Measurements from ENCODE around the gene PEX5L.

Gene PEX5L

GRCh38 chr3:179865861-179866505, 170.8 kb downstream of the PEX5L start:
- Histone ChIP-seq H3K9me3 (ENCODE audit: low read length) (no peaks in the 10 kb centered on the region), H3K36me3 (ENCODE audit: insufficient read depth, low read length) (no peaks in the 10 kb centered on the region), H3K9ac (ENCODE audit: low read length) (no peak overlapping the region), H3K4me3 (ENCODE audit: low read depth in 1 of 2, low read length in 2 of 2) (no peak overlapping the region), H3K27ac (ENCODE audit: low read depth, low read length) (no peak overlapping the region), H3K4me1 (ENCODE audit: insufficient read depth, low read length) (no peaks in the 10 kb centered on the region), H3K27me3 (ENCODE audit: control insufficient read depth in 1 of 2, insufficient read depth in 2 of 2, low read length in 2 of 2) (no peaks in the 10 kb centered on the region)

- H3K4me1 ChIP-seq (ENCODE audit: insufficient read depth, low read length): no peaks in the 10 kb centered on the region
- no peak overlapping the region for H3K9ac ChIP-seq (ENCODE audit: low read length)
- H3K27ac ChIP-seq (ENCODE audit: low read depth, low read length): no peak overlapping the region
- H3K36me3 ChIP-seq (ENCODE audit: insufficient read depth, low read length): no peaks in the 10 kb centered on the region
- H3K4me3 ChIP-seq (ENCODE audit: low read depth in 1 of 2, low read length in 2 of 2): no peak overlapping the region
- no peaks in the 10 kb centered on the region for H3K27me3 ChIP-seq (ENCODE audit: control insufficient read depth in 1 of 2, insufficient read depth in 2 of 2, low read length in 2 of 2)
- no peaks in the 10 kb centered on the region for H3K9me3 ChIP-seq (ENCODE audit: low read length)
These were observed 174.8 kb downstream of the PEX5L start for GRCh38 chr3:179861953-179862352.

GRCh38 chr3:179861292-179861691, 175.4 kb downstream of the PEX5L start:
- Histone ChIP-seq H3K4me3 (ENCODE audit: low read depth in 1 of 2, low read length in 2 of 2) (no peak overlapping the region), H3K4me1 (ENCODE audit: insufficient read depth, low read length) (no peaks in the 10 kb centered on the region), H3K27ac (ENCODE audit: low read depth, low read length) (no peak overlapping the region), H3K36me3 (ENCODE audit: insufficient read depth, low read length) (no peaks in the 10 kb centered on the region), H3K9ac (ENCODE audit: low read length) (no peak overlapping the region), H3K9me3 (ENCODE audit: low read length) (no peaks in the 10 kb centered on the region), H3K27me3 (ENCODE audit: control insufficient read depth in 1 of 2, insufficient read depth in 2 of 2, low read length in 2 of 2) (no peaks in the 10 kb centered on the region)

GRCh38 chr3:179860275-179861107, 176.2 kb downstream of the PEX5L start:
- Histone ChIP-seq H3K9ac (ENCODE audit: low read length) (no peak overlapping the region), H3K9me3 (ENCODE audit: low read length) (no peaks in the 10 kb centered on the region), H3K4me3 (ENCODE audit: low read depth in 1 of 2, low read length in 2 of 2) (no peak overlapping the region), H3K27ac (ENCODE audit: low read depth, low read length) (no peak overlapping the region), H3K4me1 (ENCODE audit: insufficient read depth, low read length) (no peaks in the 10 kb centered on the region), H3K27me3 (ENCODE audit: control insufficient read depth in 1 of 2, insufficient read depth in 2 of 2, low read length in 2 of 2) (no peaks in the 10 kb centered on the region), H3K36me3 (ENCODE audit: insufficient read depth, low read length) (no peaks in the 10 kb centered on the region)

GRCh38 chr3:179853176-179853575, 183.6 kb downstream of the PEX5L start:
- no peaks in the 10 kb centered on the region for H3K4me1 ChIP-seq (ENCODE audit: insufficient read depth, low read length)
- H3K27ac ChIP-seq (ENCODE audit: low read depth, low read length): no peak overlapping the region
- H3K27me3 ChIP-seq (ENCODE audit: control insufficient read depth in 1 of 2, insufficient read depth in 2 of 2, low read length in 2 of 2): no peaks in the 10 kb centered on the region
- no peaks in the 10 kb centered on the region for H3K9me3 ChIP-seq (ENCODE audit: low read length)
- H3K36me3 ChIP-seq (ENCODE audit: insufficient read depth, low read length): no peaks in the 10 kb centered on the region
- no peak overlapping the region for H3K9ac ChIP-seq (ENCODE audit: low read length)
- no peak overlapping the region for H3K4me3 ChIP-seq (ENCODE audit: low read depth in 1 of 2, low read length in 2 of 2)

GRCh38 chr3:179852142-179852905, 184.4 kb downstream of the PEX5L start:
- Histone ChIP-seq H3K4me3 (ENCODE audit: low read depth in 1 of 2, low read length in 2 of 2) (no peak overlapping the region), H3K27me3 (ENCODE audit: control insufficient read depth in 1 of 2, insufficient read depth in 2 of 2, low read length in 2 of 2) (no peaks in the 10 kb centered on the region), H3K27ac (ENCODE audit: low read depth, low read length) (no peak overlapping the region), H3K4me1 (ENCODE audit: insufficient read depth, low read length) (no peaks in the 10 kb centered on the region), H3K9ac (ENCODE audit: low read length) (no peak overlapping the region), H3K9me3 (ENCODE audit: low read length) (no peaks in the 10 kb centered on the region), H3K36me3 (ENCODE audit: insufficient read depth, low read length) (no peaks in the 10 kb centered on the region)

GRCh38 chr3:179848711-179849110, 188.0 kb downstream of the PEX5L start:
- Histone ChIP-seq H3K9me3 (ENCODE audit: low read length) (no peaks in the 10 kb centered on the region), H3K9ac (ENCODE audit: low read length) (no peak overlapping the region), H3K4me1 (ENCODE audit: insufficient read depth, low read length) (no peaks in the 10 kb centered on the region), H3K4me3 (ENCODE audit: low read depth in 1 of 2, low read length in 2 of 2) (no peak overlapping the region), H3K27me3 (ENCODE audit: control insufficient read depth in 1 of 2, insufficient read depth in 2 of 2, low read length in 2 of 2) (no peaks in the 10 kb centered on the region), H3K36me3 (ENCODE audit: insufficient read depth, low read length) (no peaks in the 10 kb centered on the region), H3K27ac (ENCODE audit: low read depth, low read length) (no peak overlapping the region)

- H3K9ac ChIP-seq (ENCODE audit: low read length): no peak overlapping the region
- H3K9me3 ChIP-seq (ENCODE audit: low read length): no peaks in the 10 kb centered on the region
- H3K27ac ChIP-seq (ENCODE audit: low read depth, low read length): no peak overlapping the region
- H3K36me3 ChIP-seq (ENCODE audit: insufficient read depth, low read length): no peaks in the 10 kb centered on the region
- H3K27me3 ChIP-seq (ENCODE audit: control insufficient read depth in 1 of 2, insufficient read depth in 2 of 2, low read length in 2 of 2): peaks cover 0 to 3% of the 10 kb centered on the region in 2 donors
- no peak overlapping the region for H3K4me3 ChIP-seq (ENCODE audit: low read depth in 1 of 2, low read length in 2 of 2)
- no peaks in the 10 kb centered on the region for H3K4me1 ChIP-seq (ENCODE audit: insufficient read depth, low read length)
These were observed 194.7 kb downstream of the PEX5L start for GRCh38 chr3:179842061-179842460.

- Histone ChIP-seq H3K9me3 (ENCODE audit: low read length) (no peaks in the 10 kb centered on the region), H3K9ac (ENCODE audit: low read length) (no peak overlapping the region), H3K4me1 (ENCODE audit: insufficient read depth, low read length) (no peaks in the 10 kb centered on the region), H3K27ac (ENCODE audit: low read depth, low read length) (no peak overlapping the region), H3K27me3 (ENCODE audit: control insufficient read depth in 1 of 2, insufficient read depth in 2 of 2, low read length in 2 of 2) (peaks cover 0 to 3% of the 10 kb centered on the region in 2 donors), H3K4me3 (ENCODE audit: low read depth in 1 of 2, low read length in 2 of 2) (no peak overlapping the region), H3K36me3 (ENCODE audit: insufficient read depth, low read length) (no peaks in the 10 kb centered on the region)
These were observed 195.8 kb downstream of the PEX5L start for GRCh38 chr3:179840985-179841384.

GRCh38 chr3:179837374-179837773, 199.4 kb downstream of the PEX5L start:
- no peaks in the 10 kb centered on the region for H3K36me3 ChIP-seq (ENCODE audit: insufficient read depth, low read length)
- no peaks in the 10 kb centered on the region for H3K4me1 ChIP-seq (ENCODE audit: insufficient read depth, low read length)
- H3K27me3 ChIP-seq (ENCODE audit: control insufficient read depth in 1 of 2, insufficient read depth in 2 of 2, low read length in 2 of 2): peaks cover 0 to 3% of the 10 kb centered on the region in 2 donors

GRCh38 chr3:179833294-179833693, 203.4 kb downstream of the PEX5L start:
- H3K4me3 ChIP-seq (ENCODE audit: low read depth in 1 of 2, low read length in 2 of 2): no peak overlapping the region
- H3K27me3 ChIP-seq (ENCODE audit: control insufficient read depth in 1 of 2, insufficient read depth in 2 of 2, low read length in 2 of 2): no peaks in the 10 kb centered on the region
- no peak overlapping the region for H3K27ac ChIP-seq (ENCODE audit: low read depth, low read length)
- no peaks in the 10 kb centered on the region for H3K4me1 ChIP-seq (ENCODE audit: insufficient read depth, low read length)
- no peaks in the 10 kb centered on the region for H3K36me3 ChIP-seq (ENCODE audit: insufficient read depth, low read length)
- no peaks in the 10 kb centered on the region for H3K9me3 ChIP-seq (ENCODE audit: low read length)
- no peak overlapping the region for H3K9ac ChIP-seq (ENCODE audit: low read length)

More at GRCh38 chr3:179837374-179837773, 199.4 kb downstream of the PEX5L start:
- no peaks in the 10 kb centered on the region for H3K9me3 ChIP-seq (ENCODE audit: low read length)
- no peak overlapping the region for H3K4me3 ChIP-seq (ENCODE audit: low read depth in 1 of 2, low read length in 2 of 2)
- no peak overlapping the region for H3K9ac ChIP-seq (ENCODE audit: low read length)
- no peak overlapping the region for H3K27ac ChIP-seq (ENCODE audit: low read depth, low read length)
